ENCODE data around the gene ZBTB18.
A peak's percentile ranks its signal among the peaks of the same experiment; 100 is the strongest.
"Not testable (repeated sequence)": the region's sequence is repeated elsewhere in the genome, so short reads cannot be mapped to it uniquely, and the experiment has no call there.

The ZBTB18 gene

DNA sequence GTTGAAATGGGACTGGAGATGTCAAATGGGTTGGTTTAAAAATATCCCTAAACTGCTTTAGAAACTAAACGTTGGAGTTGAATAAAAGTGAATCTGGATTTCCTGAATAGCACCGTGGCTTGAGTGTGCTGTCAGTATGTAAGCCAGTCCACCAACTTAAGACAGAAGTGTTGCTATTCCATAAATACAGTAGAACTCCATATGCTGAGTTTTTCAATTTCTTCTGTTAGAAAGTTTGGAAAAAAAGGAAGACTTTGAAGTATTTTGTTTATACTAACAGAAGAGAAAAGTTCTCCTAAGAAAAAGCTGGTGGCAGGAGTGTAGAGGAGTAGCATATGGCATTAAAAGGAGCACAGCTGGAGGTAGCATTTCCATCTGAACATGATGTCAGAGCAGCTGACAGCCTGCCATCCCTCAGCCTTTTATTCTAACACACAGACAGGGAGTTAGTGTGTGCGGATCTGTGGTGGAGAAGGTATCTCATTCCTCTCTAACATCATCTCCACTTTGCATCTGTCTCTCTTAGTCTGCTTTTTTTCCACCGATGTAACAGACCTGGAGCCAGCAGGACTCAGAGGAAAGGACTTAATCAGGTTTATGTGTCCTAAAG lies at the start of gene ZBTB18:
ZBTB18 (plus strand) TSS at position 449 of the 610 bp plus-strand sequence; CDS start at position 598, 149 bp downstream.
- DNase-seq = no peak

DNA sequence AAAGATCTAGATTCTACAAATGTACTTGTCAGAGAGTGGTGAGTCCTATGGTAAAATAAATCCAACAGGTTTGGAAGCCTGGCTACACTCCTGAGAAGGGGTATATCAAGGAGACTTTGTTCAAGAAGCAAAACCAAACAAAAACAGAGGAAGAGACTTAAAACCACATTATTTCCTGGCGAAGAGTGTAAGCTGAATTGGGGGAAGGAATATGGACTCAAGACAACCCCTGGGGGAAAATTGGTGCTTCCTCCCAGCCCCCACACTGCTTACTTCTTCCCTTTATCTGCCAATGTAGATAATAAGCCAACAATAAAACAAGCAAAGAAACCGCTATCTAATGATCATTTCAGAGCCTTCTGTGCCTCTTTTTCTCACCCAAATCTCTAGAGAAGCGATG lies 48.4 kb upstream of the ZBTB18 start:
- no peak for DNase-seq

DNA sequence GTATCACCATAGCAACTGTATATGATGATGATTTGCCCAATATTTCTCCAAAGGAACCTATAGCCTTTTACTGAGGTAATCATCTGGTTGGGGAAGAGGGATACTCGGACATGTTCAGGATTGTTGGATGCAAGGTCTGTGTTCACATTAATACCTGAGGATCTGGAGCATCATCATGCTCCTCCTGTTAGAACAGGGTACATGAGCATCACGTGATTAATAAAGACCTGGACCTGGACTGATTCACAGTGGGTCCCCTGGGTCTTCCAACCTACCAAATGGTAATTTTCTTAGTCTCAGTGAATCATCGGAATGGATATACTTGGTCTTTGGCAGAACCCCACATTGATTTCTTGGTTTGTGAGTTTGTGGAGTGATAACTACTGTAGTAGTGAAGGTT lies 45.6 kb upstream of the ZBTB18 start:
- no peak for DNase-seq

DNA sequence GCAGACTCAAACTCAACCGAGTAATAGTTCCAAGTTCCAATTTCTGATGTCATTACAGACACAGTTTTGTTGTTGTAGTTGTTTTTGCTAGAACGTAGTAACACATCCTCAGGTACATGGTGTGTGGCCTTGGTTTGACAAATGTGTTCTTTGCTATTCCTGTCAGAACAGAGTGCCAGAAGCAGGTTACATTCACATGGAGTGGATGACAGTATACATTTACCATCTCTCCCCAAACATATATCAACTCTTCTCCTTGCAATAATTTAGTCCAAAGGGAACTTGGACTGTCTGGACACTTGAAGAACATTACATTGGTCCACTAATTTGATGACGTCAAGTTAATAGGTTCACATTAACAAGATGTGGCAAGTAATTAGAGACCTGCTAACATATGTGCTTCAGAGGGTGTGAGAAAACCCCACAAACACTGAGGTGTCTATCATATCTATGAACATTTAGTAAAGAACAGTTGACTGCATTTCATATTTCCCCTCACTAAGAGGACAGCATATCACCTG lies 44.6 kb upstream of the ZBTB18 start:
- DNase-seq = no peak

DNA sequence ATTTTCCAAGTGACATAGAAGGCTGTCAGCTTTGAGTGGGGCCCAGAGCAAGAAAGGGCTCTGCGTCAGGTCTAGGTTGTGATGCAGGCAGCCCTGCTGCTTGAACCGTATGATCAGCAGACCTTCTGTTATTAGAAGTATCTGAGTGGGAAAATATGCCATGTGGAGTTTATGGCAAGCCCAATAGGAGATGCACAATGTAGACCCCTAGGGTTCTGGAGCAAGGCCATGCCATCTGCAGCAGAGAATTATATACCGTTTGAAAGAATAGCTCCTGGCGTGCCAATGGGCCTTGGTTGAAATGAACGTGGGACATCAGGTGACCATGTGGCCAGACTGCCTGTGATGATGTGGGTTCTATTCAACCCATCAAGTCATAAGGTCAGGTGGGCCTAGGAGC lies 44.1 kb upstream of the ZBTB18 start:
- DNase-seq = no peak

DNA sequence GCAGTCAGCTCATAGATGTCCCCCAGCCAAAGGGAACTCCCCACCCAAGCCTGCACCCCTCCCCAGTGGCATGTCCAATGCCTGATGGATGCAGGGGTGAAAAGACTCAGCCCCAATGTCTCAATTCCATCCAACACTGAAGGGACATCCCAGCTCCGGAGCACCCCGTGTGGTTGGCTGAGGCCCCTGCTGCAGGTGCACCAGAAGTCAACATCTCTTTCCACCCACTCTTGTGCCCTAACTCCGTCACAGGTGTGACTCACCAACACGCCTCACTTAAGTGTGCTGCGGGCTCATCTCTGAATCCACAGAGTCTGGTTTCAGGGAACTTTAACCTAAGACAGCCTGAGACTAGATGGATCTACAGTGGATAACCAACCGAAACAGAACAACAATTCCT lies 40.9 kb upstream of the ZBTB18 start:
- peak; percentile 31 to 42 for DNase-seq

DNA sequence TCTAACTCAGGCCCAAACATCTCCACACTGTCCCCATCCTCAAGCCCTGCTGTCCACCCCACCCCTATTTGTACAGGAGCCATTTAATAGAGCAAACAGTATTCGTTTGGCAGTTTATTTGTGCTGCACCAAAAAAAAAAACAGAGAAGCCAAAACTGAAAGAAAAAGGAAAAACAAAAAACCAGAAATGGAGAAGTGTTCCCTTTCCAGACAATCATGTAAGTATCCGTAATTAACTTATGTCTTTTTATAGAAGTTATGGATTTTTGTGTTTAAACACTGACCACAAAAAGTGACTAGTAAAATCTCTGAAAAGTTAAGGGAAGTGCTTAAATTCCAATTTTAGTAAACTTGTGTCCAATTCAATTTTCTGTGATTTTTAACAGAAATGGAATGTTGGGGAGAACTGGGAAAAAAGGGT lies 40.4 kb upstream of the ZBTB18 start:
- DNase-seq = no peak

DNA sequence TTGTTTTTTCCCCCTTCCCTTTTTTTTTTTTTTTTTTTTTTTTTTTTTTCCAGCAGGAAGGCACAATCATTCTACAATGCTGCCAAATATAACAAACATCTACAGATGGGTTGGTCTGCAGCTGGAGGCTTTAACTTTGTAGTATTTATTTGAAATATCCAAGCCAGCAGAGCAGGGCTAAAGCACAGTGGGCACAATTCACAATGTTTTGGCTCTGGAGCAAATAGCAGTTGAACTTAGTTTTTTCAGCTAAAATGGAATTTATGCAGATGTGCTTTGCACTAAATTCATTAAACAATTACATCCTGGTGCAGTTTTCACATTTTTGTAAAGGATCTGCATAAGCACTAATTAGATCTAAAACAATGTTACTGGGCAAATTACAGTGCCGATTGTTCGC lies 39.8 kb upstream of the ZBTB18 start:
- no peak for DNase-seq

DNA sequence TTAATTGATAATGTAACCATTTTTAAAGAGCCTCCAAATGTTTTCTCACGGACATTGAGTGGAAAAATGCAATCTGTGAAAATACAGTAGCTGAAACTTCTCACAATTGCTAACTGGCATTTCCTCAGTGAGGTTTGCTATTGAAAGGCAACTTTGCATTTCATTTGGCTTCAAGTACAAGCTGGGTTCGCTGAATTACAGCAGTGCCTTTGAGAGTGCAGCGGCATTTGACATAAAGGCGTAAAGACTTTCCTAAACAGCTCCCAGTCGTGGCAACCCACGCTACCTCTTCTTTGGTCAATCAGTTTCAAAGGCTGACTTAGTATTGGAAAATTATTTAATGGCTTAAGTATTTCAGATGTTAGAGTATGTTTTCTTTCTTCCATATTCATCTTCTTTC lies 39.3 kb upstream of the ZBTB18 start:
- DNase-seq = no peak

DNA sequence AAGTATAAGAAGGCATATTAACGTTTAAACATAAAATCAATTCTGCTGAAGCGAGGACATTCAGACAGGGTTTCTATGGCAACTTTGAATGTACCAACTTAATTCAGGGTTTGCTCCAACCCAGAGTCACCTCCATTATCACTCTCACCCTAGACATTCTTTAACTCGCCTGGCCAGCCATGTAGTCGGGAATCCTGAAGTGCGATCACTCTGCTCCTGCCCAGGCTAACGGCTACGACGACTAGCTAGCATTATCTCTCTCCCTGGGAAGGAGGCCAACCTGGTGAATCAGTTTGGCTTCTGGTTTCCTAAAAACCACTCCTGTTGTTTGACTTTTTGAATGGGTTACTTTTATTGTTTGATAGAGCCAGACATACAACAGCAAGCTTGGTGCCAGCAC lies 38.9 kb upstream of the ZBTB18 start:
- DNase-seq = no peak

DNA sequence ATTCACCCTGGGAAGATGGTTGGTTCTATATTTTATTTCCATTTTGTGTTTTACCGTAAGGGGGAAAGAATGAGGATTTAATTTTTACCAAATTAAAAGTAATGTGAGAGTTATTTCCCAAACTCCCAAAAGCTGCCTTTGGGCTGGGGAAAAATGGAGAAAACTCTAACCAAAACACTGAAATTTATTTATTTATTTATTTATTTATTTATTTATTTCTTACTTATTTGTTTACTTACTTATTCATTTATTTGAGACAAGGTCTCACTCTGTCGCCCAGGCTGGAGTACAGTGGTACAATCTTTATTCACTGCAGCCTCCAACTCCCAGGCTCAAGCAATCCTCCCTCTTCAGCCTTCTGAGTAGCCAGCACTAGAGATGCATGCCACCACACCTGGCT lies 38.0 kb upstream of the ZBTB18 start:
- DNase-seq = no peak

DNA sequence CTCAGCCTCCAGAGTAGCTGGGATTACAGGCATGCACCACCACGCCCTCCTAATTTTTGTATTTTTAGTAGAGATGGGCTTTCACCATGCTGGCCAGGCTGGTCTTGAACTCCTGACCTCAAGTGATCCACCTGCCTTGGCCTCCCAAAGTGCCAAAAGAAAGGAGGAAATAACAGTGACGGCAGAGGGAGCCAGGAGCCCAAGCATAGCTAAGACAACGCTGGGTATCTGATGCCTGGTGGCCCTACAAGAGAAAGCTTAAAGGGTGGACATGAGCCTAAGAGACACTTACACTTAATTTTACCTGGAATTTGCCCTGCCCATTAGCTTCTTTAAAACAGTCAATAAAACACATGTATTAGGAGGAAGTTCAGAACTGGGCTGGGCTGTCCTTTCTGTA lies 36.2 kb upstream of the ZBTB18 start:
- not testable (repeated sequence) for DNase-seq

DNA sequence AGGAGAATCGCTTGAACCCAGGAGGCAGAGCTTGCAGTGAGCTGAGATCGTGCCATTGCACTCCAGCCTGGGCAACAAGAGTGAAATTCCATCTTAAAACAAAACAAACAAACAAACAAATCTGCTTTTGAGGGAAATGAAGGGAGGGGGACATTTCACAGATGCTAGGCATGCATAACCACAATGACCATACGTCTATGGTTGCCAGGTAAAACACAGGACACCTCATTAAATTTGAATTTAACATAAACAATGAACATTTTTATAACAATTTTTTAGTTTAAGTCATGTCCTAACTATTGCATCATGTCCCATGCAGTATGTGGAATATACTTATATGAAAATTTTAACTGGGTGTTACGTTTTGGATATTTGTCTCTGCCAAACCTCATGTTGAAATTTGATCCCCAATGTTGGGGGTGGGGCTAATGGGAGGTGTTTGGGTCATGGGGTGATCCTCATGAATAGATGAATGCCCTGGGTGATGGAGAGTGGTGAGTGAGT lies 31.0 kb upstream of the ZBTB18 start:
- no peak for DNase-seq

DNA sequence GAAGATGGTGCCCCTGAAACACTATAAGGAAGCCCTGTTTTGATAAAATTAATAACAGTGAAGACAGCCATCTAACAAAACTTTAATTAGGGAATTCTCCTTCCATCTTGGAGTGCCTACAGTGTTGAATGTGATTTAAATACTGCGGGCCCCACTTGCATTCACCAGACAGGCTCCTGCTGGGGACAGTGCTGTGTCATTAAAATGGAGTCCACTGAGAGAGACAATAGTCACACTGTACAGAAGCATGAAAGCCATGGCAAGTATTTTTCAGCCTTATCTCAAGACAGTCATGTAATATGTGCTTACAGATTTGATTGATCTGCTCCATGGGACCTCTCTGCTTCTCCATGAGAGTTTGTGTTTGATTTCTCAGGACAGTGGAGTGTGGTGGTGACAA lies 29.7 kb upstream of the ZBTB18 start:
- no peak for DNase-seq

DNA sequence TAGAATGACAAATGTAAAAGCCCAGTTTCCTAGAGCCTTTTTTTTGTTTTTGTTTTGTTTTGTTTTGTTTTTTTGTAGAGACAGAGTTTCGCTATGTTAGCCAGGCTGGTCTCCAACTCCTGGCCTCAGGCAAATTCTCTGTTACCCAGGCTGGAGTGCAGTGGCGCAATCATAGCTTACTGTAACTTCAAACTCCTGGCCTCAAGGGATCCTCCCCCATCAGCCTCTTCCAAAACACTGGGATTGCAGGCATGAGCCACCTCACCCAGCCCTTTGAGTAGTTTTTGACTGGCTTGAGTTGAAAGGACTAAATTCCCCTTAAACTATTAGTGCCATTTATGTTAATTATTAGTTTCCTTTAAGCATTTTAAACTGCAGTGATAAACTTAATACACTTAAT lies 28.8 kb upstream of the ZBTB18 start:
- DNase-seq = no peak

DNA sequence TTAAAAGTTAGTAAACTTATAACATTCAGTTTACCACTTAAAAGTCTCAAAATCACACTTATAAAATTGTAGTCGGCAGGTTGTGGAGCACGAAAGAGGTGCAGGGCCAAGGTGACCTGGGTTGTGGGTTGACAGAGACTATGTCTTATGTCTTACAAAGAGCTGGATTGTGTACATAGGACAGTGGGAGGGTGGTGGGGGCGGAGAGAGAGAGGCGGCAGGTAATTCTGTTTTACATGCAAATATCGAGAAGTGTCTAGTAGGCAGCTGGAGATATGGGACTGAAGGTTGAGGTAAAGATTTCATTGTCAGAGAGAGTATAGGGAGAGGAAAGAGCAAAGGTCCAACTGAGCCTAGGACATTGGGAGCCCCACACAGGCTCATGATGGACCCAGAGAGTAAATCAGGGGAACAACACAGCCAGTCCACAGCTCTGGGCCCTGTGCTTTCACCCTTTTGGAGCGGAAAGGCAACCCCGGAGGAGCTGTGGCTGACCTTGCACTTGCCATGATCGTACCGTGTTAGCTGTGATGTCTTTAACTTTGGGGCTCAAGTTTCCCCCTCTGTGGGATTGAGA lies 28.1 kb upstream of the ZBTB18 start:
- no peak for DNase-seq

DNA sequence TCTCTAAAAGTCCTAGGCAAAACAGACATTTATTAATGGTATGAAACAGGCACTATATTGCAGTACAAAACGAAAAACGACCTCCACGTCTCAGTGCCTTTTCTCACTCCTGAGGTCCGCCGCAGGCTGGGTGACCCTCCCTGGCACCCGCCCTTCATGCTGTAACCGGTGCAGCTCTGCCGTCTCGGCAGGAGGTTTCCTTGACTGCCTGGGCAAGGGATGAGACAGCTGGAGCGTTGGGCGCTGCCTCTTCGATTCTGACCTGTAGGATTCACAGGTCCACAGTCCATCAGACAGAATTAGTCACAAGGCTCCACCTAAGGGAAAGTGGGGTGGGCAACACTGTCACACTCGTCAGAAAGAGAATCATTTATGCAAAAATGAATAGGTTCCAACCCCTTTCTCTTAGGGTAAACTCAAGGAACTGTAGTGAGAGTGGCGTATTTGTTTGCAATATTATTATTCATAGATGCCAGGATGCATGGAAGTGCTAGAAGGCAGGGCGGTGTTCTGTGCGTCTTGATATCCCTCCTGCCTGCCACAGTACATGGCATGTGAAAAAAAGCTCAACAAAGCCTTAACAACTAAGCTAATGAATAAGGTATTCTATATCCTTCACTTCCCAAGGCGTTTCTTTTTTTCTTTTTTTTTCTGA lies 23.5 kb upstream of the ZBTB18 start:
- no peak for DNase-seq

DNA sequence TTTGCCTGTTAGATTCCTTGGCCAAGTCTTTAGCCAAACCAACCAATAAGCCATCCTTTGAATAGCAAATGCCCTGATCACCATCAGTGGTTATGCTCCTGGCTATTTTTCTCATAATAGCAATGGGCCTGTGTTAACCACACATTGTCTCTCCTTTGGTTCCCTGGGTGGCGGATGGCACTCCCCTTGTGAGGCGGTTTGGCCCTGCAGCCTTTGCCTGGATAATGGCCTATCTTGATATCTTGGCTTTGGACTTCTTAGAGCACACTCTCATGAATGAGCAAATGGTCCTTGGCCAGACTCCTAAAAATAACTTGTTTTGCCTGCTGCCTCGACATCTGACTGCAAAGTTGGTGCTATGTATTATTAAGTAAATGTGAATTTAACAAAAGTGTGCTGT lies 22.4 kb upstream of the ZBTB18 start:
- no peak for DNase-seq

DNA sequence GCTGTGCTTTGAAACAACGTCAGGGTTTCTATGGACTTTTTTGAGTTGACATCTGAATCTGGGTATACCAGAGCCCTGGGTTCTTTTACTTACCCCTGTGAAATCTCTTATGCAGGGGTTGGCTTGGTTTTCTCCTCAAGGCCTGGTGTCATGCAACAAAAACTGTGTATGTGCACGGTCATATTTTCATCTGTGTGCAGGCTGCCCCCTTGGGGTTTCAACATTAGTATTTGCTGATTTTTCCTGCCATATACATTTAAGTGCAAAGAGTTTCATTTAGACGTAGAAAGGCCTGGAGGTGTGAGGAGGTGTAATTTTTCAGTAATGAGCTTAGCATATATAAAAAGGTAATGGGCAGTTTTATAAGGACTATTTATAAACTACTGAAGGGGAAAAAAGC lies 22.0 kb upstream of the ZBTB18 start:
- no peak for DNase-seq

DNA sequence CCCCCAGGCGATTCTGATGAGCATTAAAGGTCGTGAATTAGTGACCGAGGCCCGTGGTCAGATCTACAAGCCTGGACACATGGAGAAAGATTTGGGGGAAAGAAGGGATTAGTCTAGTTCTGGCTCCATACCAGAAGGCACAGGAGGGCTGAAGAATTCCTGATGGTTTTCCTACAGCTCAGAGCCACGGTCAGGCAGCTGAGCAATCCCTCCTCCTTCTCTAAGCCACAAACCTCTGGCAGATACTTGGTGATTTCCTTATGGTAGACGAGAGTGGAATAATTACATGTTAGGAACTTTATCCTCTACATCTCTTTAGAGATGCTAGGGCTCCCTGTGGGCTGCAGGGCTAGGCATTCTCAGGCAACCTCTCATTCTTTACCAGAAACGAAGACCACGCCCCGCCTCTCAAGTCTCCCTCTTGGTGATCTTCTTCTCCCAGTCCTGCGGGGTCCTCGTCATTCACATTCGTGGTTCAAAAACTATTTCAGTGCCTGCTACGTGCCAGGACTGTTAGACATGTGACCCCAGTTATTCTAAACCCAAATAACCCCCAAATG lies 20.5 kb upstream of the ZBTB18 start:
- no peak for DNase-seq

DNA sequence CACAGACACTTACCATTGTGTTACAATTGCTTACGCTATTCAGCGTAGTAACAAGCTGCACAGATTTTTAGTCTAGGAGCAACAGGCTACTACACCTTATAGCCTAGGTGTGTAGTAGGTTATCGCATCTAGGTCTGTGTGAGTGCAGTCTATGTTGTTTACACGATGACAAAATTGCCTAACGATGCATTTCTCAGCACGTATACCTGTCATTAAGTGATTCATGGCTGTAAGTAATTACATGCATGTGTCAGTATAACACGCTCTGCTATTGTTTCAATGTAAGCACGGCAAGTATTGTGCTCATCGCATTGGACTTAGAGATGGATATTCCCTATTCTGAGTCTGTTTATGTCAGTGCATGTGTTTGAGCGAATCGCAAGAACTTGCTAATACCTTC lies 15.7 kb upstream of the ZBTB18 start:
- no peak for DNase-seq

DNA sequence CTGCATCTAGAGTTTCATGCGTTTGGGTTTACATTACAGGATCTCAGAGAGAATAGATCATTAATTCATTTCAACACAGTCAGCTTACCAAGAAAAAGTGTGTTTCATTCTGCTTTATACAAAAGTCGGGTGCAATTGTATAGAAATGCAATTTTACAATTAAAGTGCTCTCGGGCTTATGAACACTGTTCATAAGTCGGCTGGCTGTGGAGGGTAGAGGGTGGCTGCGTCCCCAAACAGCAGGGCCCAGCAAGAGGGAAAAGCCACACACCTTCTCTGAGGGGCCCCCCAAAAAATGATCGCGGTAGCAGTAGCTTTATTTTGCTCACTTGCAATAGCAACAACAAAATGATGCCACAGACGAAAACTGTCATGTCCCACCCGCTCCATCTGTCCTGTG lies 13.8 kb upstream of the ZBTB18 start:
- DNase-seq = no peak

DNA sequence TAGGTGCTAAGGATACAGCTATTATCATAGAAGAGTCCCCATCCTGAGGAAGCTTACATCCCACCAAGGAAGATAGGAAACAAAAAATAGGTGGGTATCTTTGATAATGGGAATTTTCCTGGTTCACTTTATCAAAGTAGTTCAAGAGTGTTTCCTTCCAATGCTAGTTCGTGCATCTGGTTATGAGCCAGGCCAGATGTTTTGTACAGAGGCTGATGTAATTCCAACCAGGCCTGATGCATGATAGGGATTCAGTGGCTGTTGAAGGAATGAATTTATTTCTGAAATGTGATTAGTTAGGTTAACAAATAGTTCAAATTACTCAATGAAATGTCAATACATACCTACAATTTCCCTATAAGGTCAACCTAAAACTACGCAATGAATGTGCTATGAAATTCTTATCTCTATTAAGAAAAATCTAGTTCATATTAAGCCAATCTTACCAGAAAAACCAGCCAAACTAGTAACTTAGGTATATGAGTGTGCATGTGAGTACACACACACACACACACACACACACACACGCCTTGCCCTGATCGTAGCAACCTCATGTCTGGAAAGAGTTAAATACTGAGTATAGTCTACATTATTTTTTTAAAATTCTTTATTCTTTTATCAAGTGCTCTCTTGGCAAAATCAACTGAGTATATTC lies 9.5 kb upstream of the ZBTB18 start:
- no peak for DNase-seq
